ENCODE results near the gene PKN2.

The PKN2 gene

GRCh38 chr1:88683541-88684481 is at the start of gene PKN2:
Gene PKN2, plus strand, starts transcription at chr1:88684273. Its CDS starts 308 bp downstream, at chr1:88684581.
- no peak for TF ChIP-seq ZNF274 (IDR thresholded peaks at IDR 0.05; ENCODE audit: low read depth, low read length)
- H3K4me3 ChIP-seq (ENCODE audit: low read length), result peak within 1 kb of the TSS; percentile 99

GRCh38 chr1:88634538-88634937 is 49.5 kb upstream of the PKN2 start:
- no peak overlapping the region for H3K4me3 ChIP-seq (ENCODE audit: low read length)
- TF ChIP-seq ZNF274 (IDR thresholded peaks at IDR 0.05; ENCODE audit: low read depth, low read length), result no peak

- no peak for TF ChIP-seq ZNF274 (IDR thresholded peaks at IDR 0.05; ENCODE audit: low read depth, low read length)
- H3K4me3 ChIP-seq (ENCODE audit: low read length), result no peak overlapping the region
Measured at GRCh38 chr1:88640060-88640459, 44.0 kb upstream of the PKN2 start.

- TF ChIP-seq ZNF274 (IDR thresholded peaks at IDR 0.05; ENCODE audit: low read depth, low read length), result no peak
- H3K4me3 ChIP-seq (ENCODE audit: low read length), result no peak overlapping the region
Measured at GRCh38 chr1:88645886-88646285, 38.2 kb upstream of the PKN2 start.

- H3K4me3 ChIP-seq (ENCODE audit: low read length), result no peak overlapping the region
- TF ChIP-seq ZNF274 (IDR thresholded peaks at IDR 0.05; ENCODE audit: low read depth, low read length), result no peak
Measured at GRCh38 chr1:88646476-88647248, 37.4 kb upstream of the PKN2 start.

GRCh38 chr1:88647249-88647645 is 36.8 kb upstream of the PKN2 start:
- H3K4me3 ChIP-seq (ENCODE audit: low read length), result no peak overlapping the region
- no peak for TF ChIP-seq ZNF274 (IDR thresholded peaks at IDR 0.05; ENCODE audit: low read depth, low read length)

GRCh38 chr1:88647749-88648415 is 36.2 kb upstream of the PKN2 start:
- TF ChIP-seq ZNF274 (IDR thresholded peaks at IDR 0.05; ENCODE audit: low read depth, low read length), result no peak
- no peak overlapping the region for H3K4me3 ChIP-seq (ENCODE audit: low read length)

- TF ChIP-seq ZNF274 (IDR thresholded peaks at IDR 0.05; ENCODE audit: low read depth, low read length), result no peak
- no peak overlapping the region for H3K4me3 ChIP-seq (ENCODE audit: low read length)
Measured at GRCh38 chr1:88648706-88649105, 35.4 kb upstream of the PKN2 start.

- TF ChIP-seq ZNF274 (IDR thresholded peaks at IDR 0.05; ENCODE audit: low read depth, low read length), result no peak
- no peak overlapping the region for H3K4me3 ChIP-seq (ENCODE audit: low read length)
Measured at GRCh38 chr1:88649932-88650331, 34.1 kb upstream of the PKN2 start.

- no peak for TF ChIP-seq ZNF274 (IDR thresholded peaks at IDR 0.05; ENCODE audit: low read depth, low read length)
Measured at GRCh38 chr1:88650676-88651418, 33.2 kb upstream of the PKN2 start.

GRCh38 chr1:88655140-88655539 is 28.9 kb upstream of the PKN2 start:
- no peak overlapping the region for H3K4me3 ChIP-seq (ENCODE audit: low read length)
- no peak for TF ChIP-seq ZNF274 (IDR thresholded peaks at IDR 0.05; ENCODE audit: low read depth, low read length)

More at GRCh38 chr1:88650676-88651418, 33.2 kb upstream of the PKN2 start:
- no peak overlapping the region for H3K4me3 ChIP-seq (ENCODE audit: low read length)

- no peak for TF ChIP-seq ZNF274 (IDR thresholded peaks at IDR 0.05; ENCODE audit: low read depth, low read length)
- H3K4me3 ChIP-seq (ENCODE audit: low read length), result no peak overlapping the region
Measured at GRCh38 chr1:88655685-88656299, 28.3 kb upstream of the PKN2 start.

- TF ChIP-seq ZNF274 (IDR thresholded peaks at IDR 0.05; ENCODE audit: low read depth, low read length), result no peak
- H3K4me3 ChIP-seq (ENCODE audit: low read length), result no peak overlapping the region
Measured at GRCh38 chr1:88658419-88658818, 25.7 kb upstream of the PKN2 start.

Measured in GM08714 (cell line).